ENCODE results near the gene MKRN1. TPM values are rescaled to one million over a fixed set of nuclear protein-coding genes. Genes with fewer than 3 reads are reported as not detected.

The MKRN1 gene
- total RNA-seq, 1 donor from 2014 or later = 110 TPM

DNA sequence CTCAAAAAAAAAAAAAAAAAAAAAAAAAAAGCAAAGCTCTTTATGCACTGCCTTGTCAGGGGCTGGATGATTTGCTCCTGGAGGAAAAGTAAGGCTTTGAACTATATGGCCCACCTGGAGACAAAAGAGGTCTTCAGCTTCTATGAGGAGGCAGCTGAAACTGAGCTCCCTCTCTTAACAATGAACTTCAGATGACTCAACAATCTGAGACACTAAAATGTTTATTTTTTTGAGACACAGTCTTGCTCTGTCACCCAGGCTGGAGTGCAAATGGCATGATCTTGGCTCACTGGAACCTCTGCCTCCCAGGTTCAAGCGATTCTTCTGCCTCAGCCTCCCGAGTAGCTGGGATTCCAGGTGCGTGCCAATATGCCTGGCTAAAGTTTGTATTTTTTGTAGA is 38.7 kb downstream of the MKRN1 start:
- DNase-seq (ENCODE audit: low spot score in 2 of 2, unreplicated experiment in 2 of 2) = no peak
- Mint-ChIP-seq H3K27ac (no peak overlapping the region), H3K4me1 (no peaks in the 10 kb centered on the region), H3K27me3 (ENCODE audit: low read depth) (no peaks in the 10 kb centered on the region), H3K36me3 (peaks cover 2% of the 10 kb centered on the region), H3K4me3 (no peak overlapping the region), H3K9me3 (no peaks in the 10 kb centered on the region)
- TF ChIP-seq, protein P1, sequence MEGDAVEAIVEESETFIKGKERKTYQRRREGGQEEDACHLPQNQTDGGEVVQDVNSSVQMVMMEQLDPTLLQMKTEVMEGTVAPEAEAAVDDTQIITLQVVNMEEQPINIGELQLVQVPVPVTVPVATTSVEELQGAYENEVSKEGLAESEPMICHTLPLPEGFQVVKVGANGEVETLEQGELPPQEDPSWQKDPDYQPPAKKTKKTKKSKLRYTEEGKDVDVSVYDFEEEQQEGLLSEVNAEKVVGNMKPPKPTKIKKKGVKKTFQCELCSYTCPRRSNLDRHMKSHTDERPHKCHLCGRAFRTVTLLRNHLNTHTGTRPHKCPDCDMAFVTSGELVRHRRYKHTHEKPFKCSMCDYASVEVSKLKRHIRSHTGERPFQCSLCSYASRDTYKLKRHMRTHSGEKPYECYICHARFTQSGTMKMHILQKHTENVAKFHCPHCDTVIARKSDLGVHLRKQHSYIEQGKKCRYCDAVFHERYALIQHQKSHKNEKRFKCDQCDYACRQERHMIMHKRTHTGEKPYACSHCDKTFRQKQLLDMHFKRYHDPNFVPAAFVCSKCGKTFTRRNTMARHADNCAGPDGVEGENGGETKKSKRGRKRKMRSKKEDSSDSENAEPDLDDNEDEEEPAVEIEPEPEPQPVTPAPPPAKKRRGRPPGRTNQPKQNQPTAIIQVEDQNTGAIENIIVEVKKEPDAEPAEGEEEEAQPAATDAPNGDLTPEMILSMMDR (IDR thresholded peaks at IDR 0.05; ENCODE audit: unreplicated experiment) = no peak

GRCh38 chr7:140439359-140439758 is 39.9 kb downstream of the MKRN1 start:
- no peaks in the 10 kb centered on the region for H3K27me3 Mint-ChIP-seq (ENCODE audit: low read depth)
- TF ChIP-seq, protein P1 (IDR thresholded peaks at IDR 0.05; ENCODE audit: unreplicated experiment) = no peak
- no peaks in the 10 kb centered on the region for H3K9me3 Mint-ChIP-seq
- no peak for DNase-seq (ENCODE audit: low spot score in 2 of 2, unreplicated experiment in 2 of 2)
- no peak overlapping the region for H3K27ac Mint-ChIP-seq
- H3K4me1 Mint-ChIP-seq = no peaks in the 10 kb centered on the region
- peaks cover 2% of the 10 kb centered on the region for H3K36me3 Mint-ChIP-seq
- no peak overlapping the region for H3K4me3 Mint-ChIP-seq

- DNase-seq (ENCODE audit: low spot score in 2 of 2, unreplicated experiment in 2 of 2) = no peak
- H3K4me3 Mint-ChIP-seq = no peak overlapping the region
- TF ChIP-seq, protein P1 (IDR thresholded peaks at IDR 0.05; ENCODE audit: unreplicated experiment) = no peak
- peaks cover 2% of the 10 kb centered on the region for H3K36me3 Mint-ChIP-seq
- H3K27ac Mint-ChIP-seq = no peak overlapping the region
- no peaks in the 10 kb centered on the region for H3K4me1 Mint-ChIP-seq
- no peaks in the 10 kb centered on the region for H3K9me3 Mint-ChIP-seq
- no peaks in the 10 kb centered on the region for H3K27me3 Mint-ChIP-seq (ENCODE audit: low read depth)
These were observed 43.9 kb downstream of the MKRN1 start for GRCh38 chr7:140435252-140435895.

- Mint-ChIP-seq H3K4me3 (no peak overlapping the region), H3K9me3 (no peaks in the 10 kb centered on the region), H3K27ac (no peak overlapping the region), H3K27me3 (ENCODE audit: low read depth) (no peaks in the 10 kb centered on the region), H3K4me1 (no peaks in the 10 kb centered on the region), H3K36me3 (no peaks in the 10 kb centered on the region)
- no peak for DNase-seq (ENCODE audit: low spot score in 2 of 2, unreplicated experiment in 2 of 2)
- TF ChIP-seq, protein P1 (IDR thresholded peaks at IDR 0.05; ENCODE audit: unreplicated experiment) = no peak
These were observed 45.9 kb downstream of the MKRN1 start for GRCh38 chr7:140433396-140433795.

DNA sequence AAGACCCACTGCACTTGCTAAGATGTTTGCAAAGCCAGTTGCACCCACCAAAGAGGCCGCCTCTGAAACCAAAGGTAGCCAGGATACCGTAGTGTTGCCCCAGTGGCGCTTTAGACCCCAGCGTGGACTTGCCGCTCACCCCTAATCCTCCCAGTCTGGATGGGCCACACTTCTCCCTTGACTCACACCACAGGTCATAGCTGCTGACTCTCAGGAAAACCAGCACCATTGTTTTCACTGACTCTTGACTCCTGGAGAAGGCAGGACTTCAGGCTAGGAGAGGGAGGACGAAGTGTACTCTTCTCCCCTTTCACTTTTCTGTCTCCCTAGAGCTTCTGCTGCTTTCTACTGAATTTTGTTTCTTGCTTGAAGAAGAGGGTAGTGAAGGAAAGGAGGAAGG is 53.2 kb downstream of the MKRN1 start:
- no peak for DNase-seq (ENCODE audit: low spot score in 2 of 2, unreplicated experiment in 2 of 2)
- Mint-ChIP-seq H3K9me3 (no peaks in the 10 kb centered on the region), H3K27ac (no peak overlapping the region), H3K4me3 (no peak overlapping the region), H3K27me3 (ENCODE audit: low read depth) (no peaks in the 10 kb centered on the region), H3K36me3 (no peaks in the 10 kb centered on the region), H3K4me1 (no peaks in the 10 kb centered on the region)
- TF ChIP-seq, protein P1 (IDR thresholded peaks at IDR 0.05; ENCODE audit: unreplicated experiment) = no peak

DNA sequence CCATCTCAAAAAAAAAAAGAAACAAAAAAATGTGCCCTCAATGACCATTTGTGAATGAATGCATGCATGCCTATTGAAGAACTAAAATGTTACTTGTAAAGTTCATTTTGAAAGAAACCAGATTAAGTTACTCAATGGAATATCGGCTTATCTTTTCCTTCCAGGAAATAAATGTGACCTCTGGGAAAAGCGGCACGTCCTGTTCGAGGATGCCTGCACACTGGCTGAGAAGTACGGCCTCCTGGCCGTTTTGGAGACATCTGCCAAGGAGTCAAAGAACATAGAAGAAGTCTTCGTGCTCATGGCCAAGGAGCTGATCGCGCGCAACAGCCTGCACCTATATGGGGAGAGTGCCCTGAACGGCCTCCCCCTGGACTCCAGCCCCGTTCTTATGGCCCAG is 53.6 kb downstream of the MKRN1 start:
- Mint-ChIP-seq H3K4me1 (no peaks in the 10 kb centered on the region), H3K4me3 (no peak overlapping the region), H3K27me3 (ENCODE audit: low read depth) (no peaks in the 10 kb centered on the region), H3K27ac (no peak overlapping the region), H3K9me3 (no peaks in the 10 kb centered on the region), H3K36me3 (no peaks in the 10 kb centered on the region)
- no peak for DNase-seq (ENCODE audit: low spot score in 2 of 2, unreplicated experiment in 2 of 2)
- TF ChIP-seq, protein P1 (IDR thresholded peaks at IDR 0.05; ENCODE audit: unreplicated experiment) = no peak

All from mesothelial cell of epicardium (in vitro differentiated cells).